Measurements from ENCODE around the gene CCNK.

- TF ChIP-seq EZH2phosphoT487 (IDR thresholded peaks at IDR 0.05; ENCODE audit: insufficient read depth, low read depth) (no peak), EZH2 (IDR thresholded peaks at IDR 0.05; ENCODE audit: insufficient read depth, poor library complexity, severe bottlenecking) (no peak)
Observed at GRCh38 chr14:99467336-99468078, 13.7 kb upstream of the CCNK start.
